GM19239 (cell line): Measurements from ENCODE around the gene DBET.
"Not testable (repeated sequence)": the region's sequence is repeated elsewhere in the genome, so short reads cannot be mapped to it uniquely, and the experiment has no call there.

Experiments
- DNase-seq: peaks from one replicate; pipeline ENCODE4 v3.0.0; 2011; ENCODE audit warnings: low spot score; ENCODE audit not compliant: insufficient read length
- FAIRE-seq: peaks from 2 replicates; lab custom pipeline; 2011; peaks lifted over from hg19 to GRCh38; lab: Jason Lieb, UNC

Gene DBET

GRCh38 chr4:190064342-190064741 is at the start of gene DBET:
Gene DBET (plus strand): TSS chr4:190064502.
- DNase-seq, FAIRE-seq: not testable (repeated sequence)

- DNase-seq (no peak), FAIRE-seq (no peak)
These were observed 49.3 kb upstream of the DBET start for GRCh38 chr4:190014771-190015537.

GRCh38 chr4:190015538-190016368 is 48.5 kb upstream of the DBET start:
- DNase-seq (no peak), FAIRE-seq (no peak)

- DNase-seq (no peak), FAIRE-seq (no peak)
These were observed 47.7 kb upstream of the DBET start for GRCh38 chr4:190016369-190017289.

DNA sequence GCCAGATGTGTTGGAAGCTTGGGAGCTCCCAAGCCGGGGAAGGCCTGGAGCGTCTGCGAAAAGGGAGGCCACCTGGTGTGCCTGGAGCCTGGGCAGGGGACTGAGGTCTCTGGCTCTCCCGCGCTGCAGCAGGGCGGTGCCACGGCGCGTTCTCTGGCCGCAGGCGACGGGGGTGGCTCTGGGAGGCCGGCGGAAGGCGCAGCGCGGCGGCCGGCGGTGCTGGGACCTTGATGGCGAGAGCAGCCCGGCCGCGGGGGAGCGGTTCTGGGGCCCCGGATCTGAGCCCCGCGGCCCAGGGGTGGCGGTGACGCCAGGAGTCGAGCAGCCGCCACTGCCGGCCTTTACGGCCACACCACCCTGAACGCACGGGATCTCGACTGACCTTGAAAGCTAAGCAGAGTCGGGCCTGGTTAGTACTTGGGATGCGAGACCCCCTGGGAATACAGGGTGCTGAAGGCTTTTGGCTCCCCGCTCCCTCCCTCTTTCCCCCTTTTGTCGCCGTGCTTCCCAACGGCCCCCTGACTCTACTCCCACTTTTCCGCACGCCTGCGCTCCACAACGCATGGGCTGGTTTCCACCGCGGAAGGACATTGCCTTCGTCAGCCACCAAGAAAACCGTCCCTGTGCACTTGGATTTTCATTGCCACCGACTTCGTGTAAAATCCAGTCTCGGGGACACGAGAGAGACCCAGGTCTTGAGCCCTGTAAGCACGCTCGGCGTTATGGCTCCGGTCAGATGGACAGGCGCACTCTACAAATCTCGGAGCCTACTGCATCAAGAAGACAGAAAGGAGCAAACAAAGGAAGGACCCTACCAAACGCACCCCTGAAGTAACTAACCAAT is 46.7 kb upstream of the DBET start:
- DNase-seq (no peak), FAIRE-seq (no peak)

DNA sequence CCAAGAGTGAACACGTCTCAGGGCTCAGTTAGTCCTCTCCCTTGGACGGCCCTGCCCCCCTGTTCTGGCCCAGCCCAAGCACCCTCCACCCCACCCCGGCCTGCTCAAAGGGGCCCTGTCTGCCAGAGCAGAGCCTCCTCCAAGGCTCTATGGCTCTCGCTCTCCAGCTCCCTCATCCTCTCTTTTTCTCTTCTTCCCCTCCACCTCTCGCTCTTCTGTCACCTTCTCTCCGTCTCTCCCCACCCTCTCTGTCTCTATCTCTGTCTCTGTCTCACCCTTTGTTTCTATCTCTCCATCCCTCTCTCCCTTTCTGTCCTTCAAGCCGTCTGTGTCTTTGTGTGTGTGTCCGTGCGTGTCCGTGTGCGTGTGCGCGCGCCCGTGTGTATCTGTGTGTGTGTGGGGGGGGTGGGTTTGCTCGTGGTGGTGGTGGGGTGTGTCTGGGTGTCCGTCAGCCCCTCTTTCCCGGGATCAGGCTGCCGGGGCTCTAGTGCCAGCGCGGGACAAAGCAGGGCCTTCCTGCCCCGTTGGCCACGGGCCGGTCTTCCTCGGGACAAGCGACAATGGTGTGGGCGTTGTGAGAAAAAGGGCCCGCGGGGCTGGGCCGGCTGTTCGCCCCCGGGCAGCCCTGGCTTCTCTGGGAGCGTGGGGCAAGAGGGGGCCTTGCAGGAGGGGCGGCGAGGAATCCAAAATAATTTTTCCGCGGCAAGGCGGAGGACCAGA is 45.9 kb upstream of the DBET start:
- DNase-seq (no peak), FAIRE-seq (no peak)

- no peak for FAIRE-seq
- DNase-seq: no peak
These were observed 45.1 kb upstream of the DBET start for GRCh38 chr4:190019023-190019858.

DNA sequence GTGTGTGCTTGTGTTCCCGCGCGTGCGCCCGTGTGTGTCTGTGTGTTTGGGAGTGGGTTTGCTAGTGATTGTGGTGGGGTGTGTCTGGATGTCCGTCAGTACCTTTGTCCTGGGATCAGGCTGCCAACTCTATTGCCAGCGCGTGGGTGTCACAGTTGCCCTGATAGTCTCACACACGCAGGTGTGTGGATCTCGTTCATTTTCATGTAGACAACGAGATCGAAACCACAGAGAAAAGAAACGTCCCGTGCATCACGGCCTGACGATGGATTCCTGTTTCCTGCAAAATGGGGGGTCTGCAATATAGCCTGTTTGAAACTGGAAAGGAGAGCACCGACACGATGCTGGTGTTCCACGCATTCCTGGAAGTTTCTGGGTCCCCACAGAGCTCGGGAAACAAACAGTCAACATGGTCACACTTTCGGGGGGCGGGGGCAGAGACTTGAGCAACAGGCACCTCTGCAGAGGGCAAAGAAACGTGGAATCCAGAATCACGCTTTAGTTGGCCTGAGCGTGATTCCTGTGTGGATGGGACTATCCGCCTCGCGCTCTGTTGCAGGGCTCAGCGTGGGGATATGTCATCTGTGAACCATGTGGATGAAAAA is 44.3 kb upstream of the DBET start:
- DNase-seq, FAIRE-seq: not testable (repeated sequence)

- FAIRE-seq: peak; percentile 66
- DNase-seq: no peak
These were observed 43.2 kb upstream of the DBET start for GRCh38 chr4:190020790-190021717.

- DNase-seq, FAIRE-seq: not testable (repeated sequence)
These were observed 42.3 kb upstream of the DBET start for GRCh38 chr4:190021973-190022372.

DNA sequence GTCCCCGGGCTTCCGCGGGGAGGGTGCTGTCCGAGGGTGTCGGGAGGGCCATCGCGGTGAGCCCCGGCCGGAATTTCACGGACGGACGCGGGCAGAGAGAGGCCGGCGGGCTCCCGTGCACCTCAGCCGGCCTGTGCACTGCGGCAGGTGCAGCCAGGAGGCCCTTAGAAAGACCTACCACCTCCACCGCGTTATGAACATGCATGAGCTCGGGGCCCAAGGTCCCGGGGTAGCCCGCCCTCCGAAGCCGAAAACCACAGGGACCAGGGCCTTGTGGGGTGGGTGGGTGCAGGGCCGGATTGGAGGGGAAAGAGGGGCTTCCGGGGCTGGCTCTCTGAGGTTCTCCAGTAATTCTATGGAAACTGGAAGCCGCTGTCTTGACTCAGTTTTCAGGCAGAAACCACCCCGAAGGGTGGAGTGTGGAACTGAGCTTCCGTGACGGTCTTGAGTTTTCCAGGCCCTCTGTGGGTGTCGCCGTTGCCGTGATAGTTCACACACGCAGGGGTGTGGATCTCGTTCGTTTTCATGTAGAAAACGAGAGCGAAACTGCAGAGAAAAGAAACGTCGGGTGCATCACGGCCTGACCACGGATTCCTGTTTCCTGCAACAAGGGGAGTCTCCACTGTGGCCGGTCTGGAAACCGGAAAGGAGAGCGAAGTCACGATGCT is 41.6 kb upstream of the DBET start:
- not testable (repeated sequence) for FAIRE-seq, DNase-seq

GRCh38 chr4:190027156-190027555 is 37.1 kb upstream of the DBET start, which contains the start of gene FRG2:
Gene FRG2 (minus strand): TSS chr4:190027256. CDS start chr4:190027204, 52 bp downstream.
- FAIRE-seq: not testable (repeated sequence)

DNA sequence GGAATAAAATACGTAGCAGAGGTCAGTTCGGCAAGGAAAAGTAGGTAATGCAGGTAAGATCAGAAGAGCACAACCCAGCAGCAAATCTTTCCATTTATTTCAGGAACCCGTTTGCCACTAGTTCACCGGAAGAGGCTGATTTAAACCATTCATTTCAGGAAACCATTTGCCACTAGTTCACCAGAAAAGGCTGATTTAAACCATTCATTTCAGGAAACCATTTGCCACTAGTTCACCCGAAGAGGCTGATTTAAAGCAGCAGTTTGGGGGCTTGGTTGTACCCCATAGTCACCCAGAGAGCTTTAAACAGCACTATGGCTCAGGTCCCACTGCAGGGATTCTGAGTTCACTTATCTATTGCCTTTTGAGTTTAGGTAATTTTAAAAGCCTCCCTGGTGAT is 33.0 kb upstream of the DBET start:
- not testable (repeated sequence) for FAIRE-seq, DNase-seq

More at GRCh38 chr4:190027156-190027555, 37.1 kb upstream of the DBET start, which contains the start of gene FRG2:
- not testable (repeated sequence) for DNase-seq

GRCh38 chr4:190037704-190038388 is 26.5 kb upstream of the DBET start:
- FAIRE-seq: not testable (repeated sequence)

DNA sequence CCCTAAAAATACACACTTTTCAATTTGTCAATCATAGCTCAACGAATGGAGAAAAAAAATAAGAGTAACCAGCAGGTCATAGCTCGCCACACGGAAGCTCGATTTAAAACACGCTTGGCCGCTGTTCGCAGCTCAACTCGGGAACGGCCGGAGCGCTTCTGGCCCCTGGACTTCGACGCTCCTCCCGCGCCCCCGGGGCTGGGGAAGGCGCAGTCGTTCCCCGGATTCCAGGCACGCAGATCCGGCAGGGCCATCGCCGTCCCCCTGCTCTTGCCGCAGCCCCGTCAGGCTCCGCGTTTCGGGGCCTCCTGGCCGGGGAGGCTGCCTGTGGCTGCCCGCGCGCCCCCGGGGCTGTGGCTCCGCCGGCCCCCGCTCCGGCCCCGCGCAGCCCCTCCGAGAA is 23.4 kb upstream of the DBET start:
- not testable (repeated sequence) for DNase-seq, FAIRE-seq

More at GRCh38 chr4:190037704-190038388, 26.5 kb upstream of the DBET start:
- not testable (repeated sequence) for DNase-seq
